ENCODE data around the gene SLFNL1.

Gene SLFNL1

GRCh38 chr1:40976952-40977690, 44.4 kb downstream of the SLFNL1 start:
- no peaks in the 10 kb centered on the region for H3K36me3 ChIP-seq (ENCODE audit: insufficient read depth, low read length)
- H3K4me2 ChIP-seq (ENCODE audit: low read depth, low read length, poor library complexity, severe bottlenecking): no peak overlapping the region
- peaks cover 15% of the 10 kb centered on the region for H4K20me1 ChIP-seq (ENCODE audit: insufficient read depth, low read length, poor library complexity, severe bottlenecking)
- no peaks in the 10 kb centered on the region for H3K9me3 ChIP-seq (ENCODE audit: insufficient read depth, low read depth, low read length)
- H3K4me3 ChIP-seq (ENCODE audit: low read length, poor library complexity, severe bottlenecking): no peak overlapping the region
- H3K9ac ChIP-seq (ENCODE audit: low read depth, low read length, poor library complexity, severe bottlenecking): no peak overlapping the region
- TF ChIP-seq EZH2phosphoT487 (IDR thresholded peaks at IDR 0.05; ENCODE audit: borderline replicate concordance): no peak
- no peak for TF ChIP-seq CTCF (conservative IDR thresholded peaks at IDR 0.05; ENCODE audit: low read length)
- peaks cover 27% of the 10 kb centered on the region for H3K79me2 ChIP-seq (ENCODE audit: insufficient read depth, low read length)
- peaks cover 19% of the 10 kb centered on the region for H3K4me1 ChIP-seq (ENCODE audit: insufficient read depth, low read length, poor library complexity, severe bottlenecking)
- no peaks in the 10 kb centered on the region for H3K27me3 ChIP-seq (ENCODE audit: insufficient read depth, low read length, poor library complexity, severe bottlenecking)
- H3F3A ChIP-seq (ENCODE audit: low read depth): no peaks in the 10 kb centered on the region
- H3K9me2 ChIP-seq (replicated peaks; ENCODE audit: low read depth, low read length): no peaks in the 10 kb centered on the region
- no peak overlapping the region for H2AFZ ChIP-seq (ENCODE audit: low read length)

- Histone ChIP-seq H2AFZ (ENCODE audit: low read length) (no peak overlapping the region), H4K20me1 (ENCODE audit: insufficient read depth, low read length, poor library complexity, severe bottlenecking) (no peaks in the 10 kb centered on the region), H3K27me3 (ENCODE audit: insufficient read depth, low read length, poor library complexity, severe bottlenecking) (no peaks in the 10 kb centered on the region), H3K4me3 (ENCODE audit: low read length, poor library complexity, severe bottlenecking) (no peak overlapping the region), H3K9ac (ENCODE audit: low read depth, low read length, poor library complexity, severe bottlenecking) (no peak overlapping the region), H3K4me1 (ENCODE audit: insufficient read depth, low read length, poor library complexity, severe bottlenecking) (peaks cover 4% of the 10 kb centered on the region), H3K9me2 (replicated peaks; ENCODE audit: low read depth, low read length) (no peaks in the 10 kb centered on the region), H3K9me3 (ENCODE audit: insufficient read depth, low read depth, low read length) (no peaks in the 10 kb centered on the region), H3F3A (ENCODE audit: low read depth) (no peaks in the 10 kb centered on the region), H3K79me2 (ENCODE audit: insufficient read depth, low read length) (peaks cover 5% of the 10 kb centered on the region; the same call in 1 of the 2 replicates), H3K36me3 (ENCODE audit: insufficient read depth, low read length) (no peaks in the 10 kb centered on the region), H3K4me2 (ENCODE audit: low read depth, low read length, poor library complexity, severe bottlenecking) (no peak overlapping the region)
- TF ChIP-seq CTCF (conservative IDR thresholded peaks at IDR 0.05; ENCODE audit: low read length) (no peak), EZH2phosphoT487 (IDR thresholded peaks at IDR 0.05; ENCODE audit: borderline replicate concordance) (no peak)
Observed at GRCh38 chr1:40974945-40975344, 46.6 kb downstream of the SLFNL1 start.

- no peaks in the 10 kb centered on the region for H3K36me3 ChIP-seq (ENCODE audit: insufficient read depth, low read length)
- no peak overlapping the region for H3K4me2 ChIP-seq (ENCODE audit: low read depth, low read length, poor library complexity, severe bottlenecking)
- no peaks in the 10 kb centered on the region for H3K9me3 ChIP-seq (ENCODE audit: insufficient read depth, low read depth, low read length)
- H3K79me2 ChIP-seq (ENCODE audit: insufficient read depth, low read length): peaks cover 1% of the 10 kb centered on the region; the same call in 1 of the 2 replicates
- no peak overlapping the region for H3K9ac ChIP-seq (ENCODE audit: low read depth, low read length, poor library complexity, severe bottlenecking)
- H3K4me3 ChIP-seq (ENCODE audit: low read length, poor library complexity, severe bottlenecking): no peak overlapping the region
- H3K27me3 ChIP-seq (ENCODE audit: insufficient read depth, low read length, poor library complexity, severe bottlenecking): no peaks in the 10 kb centered on the region
- no peaks in the 10 kb centered on the region for H3K9me2 ChIP-seq (replicated peaks; ENCODE audit: low read depth, low read length)
- no peaks in the 10 kb centered on the region for H3F3A ChIP-seq (ENCODE audit: low read depth)
- no peaks in the 10 kb centered on the region for H4K20me1 ChIP-seq (ENCODE audit: insufficient read depth, low read length, poor library complexity, severe bottlenecking)
- no peak overlapping the region for H2AFZ ChIP-seq (ENCODE audit: low read length)
- peaks cover under 1% of the 10 kb centered on the region for H3K4me1 ChIP-seq (ENCODE audit: insufficient read depth, low read length, poor library complexity, severe bottlenecking)
- TF ChIP-seq CTCF (conservative IDR thresholded peaks at IDR 0.05; ENCODE audit: low read length) (no peak), EZH2phosphoT487 (IDR thresholded peaks at IDR 0.05; ENCODE audit: borderline replicate concordance) (no peak)
Observed at GRCh38 chr1:40973912-40974311, 47.6 kb downstream of the SLFNL1 start.
